ENCODE results near the gene MRFAP1L1. TPM values are rescaled to one million over a fixed set of nuclear protein-coding genes. Genes with fewer than 3 reads are reported as not detected.

The MRFAP1L1 gene
- total RNA-seq, 1 donor from 2014 or later, result 48.8 TPM

DNA sequence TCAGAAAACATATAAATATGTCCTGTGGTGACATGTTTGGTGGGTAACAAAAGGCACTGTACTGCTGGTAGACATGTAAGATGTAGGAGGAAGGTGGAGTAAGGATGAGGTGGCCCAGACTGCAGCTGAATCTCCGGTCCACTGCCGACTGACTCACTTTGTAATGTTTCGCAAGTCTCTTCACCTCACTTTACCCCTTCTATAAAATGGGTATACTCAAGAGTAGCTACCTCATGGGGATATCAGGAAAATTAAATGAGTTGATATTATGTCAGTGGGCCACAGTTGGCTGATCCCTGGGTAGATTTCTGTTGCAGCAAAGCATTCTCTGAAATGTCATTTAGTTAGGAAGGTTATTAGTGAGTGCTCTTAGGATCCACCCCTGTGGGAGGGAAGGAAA lies 47.1 kb downstream of the MRFAP1L1 start:
- TF ChIP-seq CTCF (IDR thresholded peaks at IDR 0.05), result no peak
- Histone ChIP-seq H3K36me3 (no peaks in the 10 kb centered on the region), H3K4me1 (peaks cover 24% of the 10 kb centered on the region), H3K27me3 (ENCODE audit: low read depth) (peaks cover 28% of the 10 kb centered on the region), H3K9me3 (no peaks in the 10 kb centered on the region), H3K4me3 (no peak overlapping the region), H3K27ac (no peak overlapping the region)
- ATAC-seq, result no peak
- intact Hi-C loops (cut with DNase I), result no loop called here
- no peak for DNase-seq

DNA sequence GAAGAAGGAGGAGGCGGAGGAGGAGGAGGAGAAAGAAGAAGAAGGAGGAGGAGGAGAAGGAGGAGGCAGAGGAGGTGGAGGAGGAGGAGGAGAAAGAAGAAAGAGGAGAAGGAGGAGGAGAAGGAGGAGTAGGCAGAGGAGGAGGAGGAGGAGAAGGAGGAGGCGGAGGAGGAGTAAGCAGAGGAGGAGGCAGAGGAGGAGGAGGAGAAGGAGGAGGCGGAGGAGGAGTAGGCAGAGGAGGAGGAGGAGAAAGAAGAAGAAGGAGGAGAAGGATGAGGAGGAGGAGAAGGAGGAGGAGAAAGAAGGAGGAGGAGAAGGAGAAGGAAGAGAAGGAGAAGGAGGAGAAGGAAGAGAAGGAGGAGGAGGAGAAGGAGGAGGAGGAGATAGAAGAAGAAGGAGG lies 49.2 kb downstream of the MRFAP1L1 start:
- no peak for TF ChIP-seq CTCF (IDR thresholded peaks at IDR 0.05)
- Histone ChIP-seq H3K36me3 (no peaks in the 10 kb centered on the region), H3K27me3 (ENCODE audit: low read depth) (peaks cover 24% of the 10 kb centered on the region), H3K9me3 (no peaks in the 10 kb centered on the region), H3K27ac (no peak overlapping the region), H3K4me1 (peaks cover 24% of the 10 kb centered on the region), H3K4me3 (no peak overlapping the region)
- no peak for ATAC-seq
- intact Hi-C loops (cut with DNase I), result no loop called here
- DNase-seq, result no peak

- DNase-seq (no peak), ATAC-seq (no peak)
- intact Hi-C loops (cut with DNase I), result no loop called here
- Histone ChIP-seq H3K36me3 (no peaks in the 10 kb centered on the region), H3K27ac (no peak overlapping the region), H3K4me3 (no peak overlapping the region), H3K27me3 (ENCODE audit: low read depth) (peaks cover 22% of the 10 kb centered on the region), H3K4me1 (peaks cover 23% of the 10 kb centered on the region), H3K9me3 (no peaks in the 10 kb centered on the region)
- no peak for TF ChIP-seq CTCF (IDR thresholded peaks at IDR 0.05)
These were observed 49.8 kb downstream of the MRFAP1L1 start for GRCh38 chr4:6659897-6660296.

GRCh38 chr4:6658597-6659075 lies 51.0 kb downstream of the MRFAP1L1 start:
- intact Hi-C loops (cut with DNase I), result no loop called here
- Histone ChIP-seq H3K4me1 (peaks cover 11% of the 10 kb centered on the region), H3K27ac (peak overlapping the region; percentile 18), H3K9me3 (no peaks in the 10 kb centered on the region), H3K36me3 (no peaks in the 10 kb centered on the region), H3K27me3 (ENCODE audit: low read depth) (peaks cover 10% of the 10 kb centered on the region), H3K4me3 (peak overlapping the region; percentile 51)
- DNase-seq (no peak), ATAC-seq (peak; percentile 80 to 84)
- no peak for TF ChIP-seq CTCF (IDR thresholded peaks at IDR 0.05)

- peaks cover 11% of the 10 kb centered on the region for H3K4me1 ChIP-seq
- intact Hi-C loops (cut with DNase I), result no loop called here
- ATAC-seq, result peak in 1 of 2 donors; percentile 16
- H3K36me3 ChIP-seq, result no peaks in the 10 kb centered on the region
- peak overlapping the region; percentile 51 for H3K4me3 ChIP-seq
- no peak for TF ChIP-seq CTCF (IDR thresholded peaks at IDR 0.05)
- H3K9me3 ChIP-seq, result no peaks in the 10 kb centered on the region
- H3K27ac ChIP-seq, result peak overlapping the region; percentile 18
- peaks cover 5% of the 10 kb centered on the region for H3K27me3 ChIP-seq (ENCODE audit: low read depth)
- DNase-seq, result no peak
These were observed 51.5 kb downstream of the MRFAP1L1 start for GRCh38 chr4:6658209-6658595.

Other genes starting within 250 kb of the MRFAP1L1 start
- gene PPP2R2C, start 237.3 kb downstream of the MRFAP1L1 start, total RNA-seq, result not detected
- 41.2 TPM for gene MAN2B2, start 134.7 kb downstream of the MRFAP1L1 start, total RNA-seq
- gene MRFAP1, start 69.2 kb downstream of the MRFAP1L1 start, total RNA-seq, result 211 TPM
- 16.1 TPM for gene S100P, start 16.0 kb downstream of the MRFAP1L1 start, total RNA-seq
- gene BLOC1S4, start 6.3 kb upstream of the MRFAP1L1 start, total RNA-seq, result 9.0 TPM
- gene KIAA0232, start 72.9 kb upstream of the MRFAP1L1 start, total RNA-seq, result 28.1 TPM
- gene TBC1D14, start 200.0 kb upstream of the MRFAP1L1 start, total RNA-seq, result 60.7 TPM